Fibroblast of the conjunctiva (primary cell): ENCODE measurements around the gene NOCT.
"Not testable (repeated sequence)": the region's sequence is repeated elsewhere in the genome, so short reads cannot be mapped to it uniquely, and the experiment has no call there.

Experiments
- DNase-seq: peaks from one replicate; pipeline ENCODE4 v3.0.0-alpha.2; 2010; ENCODE audit warnings: low read depth

Gene NOCT

GRCh38 chr4:139009702-139010101, 5.9 kb upstream of the NOCT start:
- no peak for DNase-seq

DNA sequence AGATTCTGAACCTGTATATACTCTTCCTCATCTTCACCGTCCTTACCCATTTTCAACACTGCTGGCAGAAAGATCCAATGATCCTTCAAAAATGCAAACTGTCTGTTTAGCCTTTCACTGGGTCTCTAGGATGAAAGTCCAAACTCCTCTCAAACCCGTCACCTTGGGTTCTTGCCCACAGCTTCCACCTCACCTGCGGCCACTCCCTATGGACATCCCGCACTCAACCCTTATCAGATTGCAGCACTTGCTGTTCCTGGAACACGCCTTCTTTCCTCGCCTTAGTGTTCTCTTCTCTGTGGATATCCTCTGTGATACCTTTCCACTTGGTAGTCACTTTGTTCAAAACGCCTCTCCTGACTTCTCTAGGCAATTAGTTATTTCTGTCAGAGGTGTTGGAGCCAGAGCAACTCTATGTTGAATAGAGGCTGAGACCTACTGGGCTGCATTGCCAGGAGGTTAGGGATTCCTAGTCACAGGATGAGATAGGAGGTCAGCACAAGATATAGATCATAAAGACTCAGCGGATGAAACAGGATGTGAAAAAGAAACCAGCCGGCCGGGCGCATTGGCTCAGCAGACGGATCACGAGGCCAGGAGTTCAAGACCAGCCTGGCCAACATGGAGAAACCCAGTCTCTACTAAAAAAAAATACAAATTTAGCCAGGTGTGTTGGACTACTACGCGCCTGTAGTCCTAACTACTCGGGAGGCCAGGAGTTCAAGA, 4.2 kb upstream of the NOCT start:
- no peak for DNase-seq

- peak; percentile 57 for DNase-seq
These were observed 961 bp upstream of the NOCT start for GRCh38 chr4:139014371-139015268.

GRCh38 chr4:139015948-139016471, 429 bp downstream of the NOCT start:
- DNase-seq: no peak

DNA sequence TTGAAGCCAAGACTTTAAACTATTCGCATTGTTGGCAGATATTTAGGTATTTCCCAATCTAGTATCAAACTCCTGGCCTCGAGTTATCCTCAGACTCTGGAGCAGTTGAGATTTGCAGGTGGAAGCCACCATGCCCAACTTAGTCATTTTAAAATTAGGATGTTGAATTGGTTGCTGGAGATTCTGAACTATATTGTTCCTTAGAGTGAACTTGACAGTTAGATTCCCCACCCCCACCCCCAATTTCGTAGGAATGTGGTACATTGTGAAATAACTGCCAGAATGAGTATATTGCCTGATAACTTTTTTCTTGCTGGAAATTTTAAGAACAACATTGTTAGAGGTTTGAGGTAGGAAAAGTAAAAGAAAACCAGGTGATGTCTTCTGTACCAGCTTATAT, 2.3 kb downstream of the NOCT start:
- DNase-seq: no peak

DNA sequence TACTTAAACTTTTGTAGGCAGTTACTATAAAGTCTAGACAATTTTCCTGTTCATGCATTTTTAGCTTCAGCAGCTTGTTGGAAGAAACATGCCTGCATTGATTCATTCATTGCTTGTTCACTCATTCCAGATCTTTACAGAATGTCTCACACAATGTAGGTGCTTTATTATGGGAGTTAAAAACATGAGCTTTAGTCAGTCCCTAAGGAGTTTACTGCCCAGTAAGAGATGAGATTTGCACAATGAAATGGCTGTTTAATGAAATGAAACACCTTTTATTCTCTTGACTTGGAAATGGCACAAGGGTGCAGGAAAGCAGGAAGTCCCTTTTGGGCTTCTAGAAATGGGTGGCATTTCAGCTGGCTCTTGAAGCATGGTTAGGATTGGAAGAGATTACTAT, 2.9 kb downstream of the NOCT start:
- no peak for DNase-seq

DNA sequence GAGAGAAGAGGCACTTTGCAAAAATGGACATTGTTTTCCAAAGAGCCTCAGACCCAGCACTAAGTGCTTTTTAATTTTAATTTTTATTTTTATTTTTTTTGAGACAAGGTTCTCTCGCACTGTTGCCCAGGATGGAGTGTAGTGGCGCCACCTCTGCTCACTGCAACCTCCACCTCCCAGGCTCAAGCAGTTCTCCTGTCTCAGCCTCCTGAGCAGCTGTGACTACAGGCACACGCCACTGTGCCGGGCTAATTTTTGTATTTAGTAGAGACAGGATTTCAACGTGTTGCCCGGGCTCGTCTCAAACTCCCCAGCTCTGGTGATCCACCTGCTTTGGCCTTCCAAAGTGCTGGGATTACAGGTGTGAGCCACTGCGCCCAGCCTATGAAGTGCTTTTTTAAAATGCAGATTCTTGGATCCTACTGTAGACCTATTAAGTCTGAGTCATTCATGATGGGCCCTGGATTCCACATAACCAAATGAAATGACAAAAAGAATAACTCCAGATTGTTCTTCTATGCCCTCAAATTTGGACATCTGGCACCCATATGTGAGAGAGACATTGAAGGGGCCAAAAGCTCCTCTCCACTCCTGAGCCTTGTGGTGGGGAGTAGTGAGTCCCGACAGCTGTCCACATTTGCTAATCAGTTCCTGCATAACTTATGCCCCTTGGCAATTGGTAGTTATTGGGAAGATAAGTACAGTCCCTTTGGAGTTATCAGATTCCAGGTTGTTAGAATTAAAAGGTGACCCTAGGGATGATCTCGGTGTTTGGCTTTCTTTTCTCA, 3.6 kb downstream of the NOCT start:
- DNase-seq: peak; percentile 47

DNA sequence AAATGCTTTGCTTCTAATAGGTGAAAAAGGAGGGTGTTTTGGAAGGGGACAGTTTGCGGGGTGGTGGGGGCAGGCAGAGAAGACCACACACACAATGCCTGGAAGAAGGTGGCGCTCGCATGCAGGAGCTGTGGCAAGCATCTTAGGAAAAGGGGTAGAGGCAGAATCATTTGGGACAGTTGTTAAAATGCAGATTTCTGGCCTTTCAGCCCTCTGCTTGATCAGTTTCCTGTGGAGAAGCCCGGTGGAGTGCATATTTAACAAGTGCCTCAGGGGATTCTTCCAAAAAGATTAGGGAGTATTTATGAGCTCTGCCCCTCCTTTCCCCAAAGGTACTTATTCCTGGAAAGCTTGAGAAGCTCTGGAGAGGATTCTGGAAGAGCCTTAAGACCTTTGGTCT, 4.8 kb downstream of the NOCT start:
- DNase-seq: no peak

DNA sequence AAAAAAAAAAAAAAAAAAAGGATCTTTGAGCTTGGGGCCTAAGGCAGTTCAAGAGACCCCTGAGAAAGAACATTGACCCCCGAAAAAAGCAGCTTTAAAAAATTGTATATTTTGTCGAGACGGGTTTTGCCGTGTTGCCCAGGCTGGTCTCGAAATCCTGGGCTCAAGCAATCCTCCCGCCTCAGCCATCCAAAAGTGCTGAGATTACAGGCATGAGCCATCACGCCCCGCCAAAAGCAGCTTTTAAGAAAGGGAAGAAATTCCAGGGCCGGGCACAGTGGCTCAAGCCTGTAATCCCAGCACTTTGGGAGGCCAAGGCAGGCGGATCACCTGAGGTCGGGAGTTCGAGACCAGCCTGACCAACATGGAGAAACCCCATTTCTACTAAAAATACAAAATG, 5.5 kb downstream of the NOCT start:
- DNase-seq: not testable (repeated sequence)

- DNase-seq: no peak
These were observed 7.3 kb downstream of the NOCT start for GRCh38 chr4:139022835-139023234.

GRCh38 chr4:139024686-139025085, 9.1 kb downstream of the NOCT start:
- DNase-seq: no peak

- DNase-seq: no peak
These were observed 10.3 kb downstream of the NOCT start for GRCh38 chr4:139025841-139026240.

- no peak for DNase-seq
These were observed 12.2 kb downstream of the NOCT start for GRCh38 chr4:139027776-139028175.

- no peak for DNase-seq
These were observed 12.6 kb downstream of the NOCT start for GRCh38 chr4:139028191-139028661.

- DNase-seq: not testable (repeated sequence)
These were observed 14.3 kb downstream of the NOCT start for GRCh38 chr4:139029866-139030363.

- peak; percentile 79 for DNase-seq
These were observed 15.1 kb downstream of the NOCT start for GRCh38 chr4:139030614-139031235.

DNA sequence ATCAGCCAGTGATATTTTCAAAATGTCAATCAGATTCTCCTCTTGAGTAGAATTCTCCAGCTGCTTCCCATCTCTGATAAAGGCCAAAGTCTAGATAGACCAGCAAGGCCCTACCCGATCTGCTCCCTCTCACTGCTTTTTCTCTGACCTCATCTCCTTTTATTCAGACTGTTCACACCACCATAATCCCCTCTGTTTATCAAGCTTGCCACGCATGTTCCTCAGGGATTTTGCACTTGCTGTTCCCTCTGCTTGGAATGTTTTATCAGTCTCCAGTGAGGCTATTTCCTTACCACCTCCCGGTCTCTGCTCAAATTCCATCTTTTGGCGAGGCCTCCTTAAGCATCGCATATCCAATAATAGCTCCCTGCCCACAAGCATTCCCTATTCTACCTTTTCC, 20.1 kb downstream of the NOCT start:
- no peak for DNase-seq

DNA sequence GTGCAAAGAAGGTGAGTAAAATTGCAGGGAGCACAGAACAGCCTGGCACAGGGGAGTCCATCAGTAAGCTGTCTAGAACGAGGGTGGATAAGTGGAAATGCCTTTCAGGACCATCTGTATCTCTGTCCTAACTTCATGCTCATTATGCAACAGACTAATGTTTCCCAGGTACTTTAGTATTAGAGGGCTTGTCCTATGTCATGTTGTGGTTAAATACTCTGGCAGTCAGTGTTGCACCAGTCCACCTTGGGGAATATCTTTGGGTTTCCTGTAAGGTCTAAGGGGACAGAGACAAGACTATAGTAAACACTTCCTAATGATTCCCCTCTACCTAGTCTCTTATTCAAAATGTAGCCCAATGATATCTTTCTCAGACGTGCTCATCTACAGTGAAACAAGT, 21.3 kb downstream of the NOCT start:
- DNase-seq: no peak

DNA sequence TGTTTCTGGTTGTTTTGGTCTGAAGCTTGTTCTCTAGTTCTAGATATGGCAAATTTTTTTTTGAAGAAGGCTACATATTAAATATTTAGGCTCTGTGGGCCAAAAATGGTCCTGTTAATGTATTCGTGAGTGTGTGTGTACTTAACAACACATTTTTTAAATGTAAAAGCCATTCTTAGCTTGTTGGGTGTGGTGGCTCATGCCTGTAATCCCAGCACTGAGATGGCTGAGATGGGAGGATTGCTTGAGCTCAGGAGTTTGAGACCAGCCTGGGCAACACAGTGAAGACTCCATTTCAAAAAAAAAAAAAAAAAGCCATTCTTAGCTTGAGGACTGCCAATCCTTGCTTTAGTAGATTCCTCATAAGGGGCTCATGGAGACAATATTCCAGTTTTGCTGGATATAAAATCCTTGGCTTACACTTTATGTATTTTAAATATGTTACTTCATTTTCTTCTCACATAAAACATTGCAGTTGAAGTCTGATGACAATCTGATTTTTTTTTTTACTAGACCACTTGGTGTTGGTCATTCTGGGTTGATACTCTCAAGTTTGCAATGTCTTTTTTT, 23.4 kb downstream of the NOCT start:
- no peak for DNase-seq

DNA sequence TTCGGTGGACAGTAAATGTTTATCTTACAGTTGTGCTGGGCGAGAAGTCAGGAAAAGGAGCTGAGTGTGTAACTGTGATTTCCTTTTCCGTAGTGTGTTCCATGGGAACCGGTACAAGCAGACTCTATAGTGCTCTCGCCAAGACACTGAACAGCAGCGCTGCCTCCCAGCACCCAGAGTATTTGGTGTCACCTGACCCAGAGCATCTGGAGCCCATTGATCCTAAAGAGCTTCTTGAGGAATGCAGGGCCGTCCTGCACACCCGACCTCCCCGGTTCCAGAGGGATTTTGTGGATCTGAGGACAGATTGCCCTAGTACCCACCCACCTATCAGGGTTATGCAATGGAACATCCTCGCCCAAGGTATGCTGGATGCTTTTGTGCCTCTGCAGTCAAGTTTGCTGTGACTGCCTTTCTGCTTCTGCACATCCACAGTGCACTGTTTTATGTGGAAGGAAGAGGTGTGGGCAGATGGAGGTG, 27.4 kb downstream of the NOCT start:
- DNase-seq: no peak

GRCh38 chr4:139044291-139044690, 28.7 kb downstream of the NOCT start:
- no peak for DNase-seq
